Activated T-cell treated with anti-CD3 and anti-CD28 coated beads for 1 hour (primary cell): ENCODE data around the gene TLCD4.
A peak's percentile ranks its signal among the peaks of the same experiment; 100 is the strongest.
"Not testable (repeated sequence)": the region's sequence is repeated elsewhere in the genome, so short reads cannot be mapped to it uniquely, and the experiment has no call there.

Source experiments
- DNase-seq: peaks from one replicate; pipeline ENCODE4 v3.0.0-alpha.2; 2020; ENCODE audit warnings: low read depth

Gene TLCD4

GRCh38 chr1:95117207-95118066, at the start of gene TLCD4:
Gene TLCD4, plus strand, starts transcription at chr1:95117355. Its CDS starts 26,547 bp downstream, at chr1:95143902.
- peak; percentile 26 for DNase-seq

GRCh38 chr1:95067568-95067967, 49.6 kb upstream of the TLCD4 start:
- no peak for DNase-seq

- no peak for DNase-seq
Measured at GRCh38 chr1:95068956-95069709, 48.0 kb upstream of the TLCD4 start.

GRCh38 chr1:95069710-95070093, 47.5 kb upstream of the TLCD4 start:
- DNase-seq, result no peak

GRCh38 chr1:95071539-95071938, 45.6 kb upstream of the TLCD4 start:
- DNase-seq, result no peak

GRCh38 chr1:95072117-95072516, 45.0 kb upstream of the TLCD4 start:
- DNase-seq, result no peak

- DNase-seq, result peak; percentile 89
Measured at GRCh38 chr1:95072532-95073419, 44.4 kb upstream of the TLCD4 start, which contains the start of gene ALG14. Gene ALG14, minus strand, starts transcription at chr1:95072951. Its CDS starts 53 bp downstream, at chr1:95072898.

- DNase-seq, result no peak
Measured at GRCh38 chr1:95073446-95073845, 43.7 kb upstream of the TLCD4 start.

- DNase-seq, result no peak
Measured at GRCh38 chr1:95076034-95076433, 41.1 kb upstream of the TLCD4 start.

GRCh38 chr1:95080446-95080845, 36.7 kb upstream of the TLCD4 start:
- DNase-seq, result no peak

- DNase-seq, result no peak
Measured at GRCh38 chr1:95080879-95081278, 36.3 kb upstream of the TLCD4 start.

GRCh38 chr1:95084317-95085176, 32.6 kb upstream of the TLCD4 start:
- DNase-seq, result no peak

GRCh38 chr1:95085376-95085775, 31.8 kb upstream of the TLCD4 start:
- no peak for DNase-seq

GRCh38 chr1:95086949-95087533, 30.1 kb upstream of the TLCD4 start:
- DNase-seq, result no peak

- DNase-seq, result no peak
Measured at GRCh38 chr1:95088303-95088702, 28.9 kb upstream of the TLCD4 start.

- no peak for DNase-seq
Measured at GRCh38 chr1:95089650-95090287, 27.4 kb upstream of the TLCD4 start.

- DNase-seq, result not testable (repeated sequence)
Measured at GRCh38 chr1:95091290-95091689, 25.9 kb upstream of the TLCD4 start.

GRCh38 chr1:95092891-95093290, 24.3 kb upstream of the TLCD4 start:
- DNase-seq, result not testable (repeated sequence)

- no peak for DNase-seq
Measured at GRCh38 chr1:95093296-95093695, 23.9 kb upstream of the TLCD4 start.

- DNase-seq, result no peak
Measured at GRCh38 chr1:95094923-95095322, 22.2 kb upstream of the TLCD4 start.
